PC-3 (cell line): Measurements from ENCODE around the gene FBXL13. TPM values are rescaled to one million over a fixed set of nuclear protein-coding genes. Genes with fewer than 3 reads are reported as not detected.

Experiments
- ATAC-seq: fragments of 200-7000 bp; cut with Tn5 transposase; 2 replicates; pipeline ENCODE4 v1.9.1; 2020; ENCODE audit warnings: mild to moderate bottlenecking, moderate library complexity
- BruUV-seq: library from RNA; stranded (reverse); fragments of 400-500 nt; replicated peaks from 2 replicates; lab custom pipeline; 2021; lab: Mats Ljungman, UMichigan
- CTCF ChIA-PET: fragments of 300-600 bp; sonication (Branson Sonifier 250); formaldehyde crosslinking; loops from one replicate; lab custom pipeline; 2022; ENCODE audit warnings: antibody characterized with exemption; lab: Charles Lee
- POLR2A ChIA-PET: fragments of 300-600 bp; sonication (Branson Sonifier 250); formaldehyde crosslinking; loops from one replicate; lab custom pipeline; 2022; ENCODE audit warnings: antibody characterized with exemption; ENCODE audit not compliant: unreplicated experiment; lab: Charles Lee
- DNase-seq: peaks from one replicate; pipeline ENCODE4 v3.0.0-alpha.2; 2015
- H2AFZ ChIP-seq: fragments of 300-600 bp; sonication (generic); 2 replicates; pipeline ENCODE4 v1.6.0; 2016; ENCODE audit warnings: antibody characterized with exemption, low read length
- H3F3A ChIP-seq: fragments of 300-600 bp; sonication (generic); one replicate; pipeline ENCODE4 v1.6.0; 2017; ENCODE audit warnings: antibody characterized with exemption, low read length, control low read depth, mild to moderate bottlenecking; ENCODE audit not compliant: unreplicated experiment
- H3K27ac ChIP-seq: fragments of 300-600 bp; sonication (generic); 2 replicates; pipeline ENCODE4 v1.5.1; 2016; ENCODE audit warnings: mild to moderate bottlenecking, low read length
- H3K27me3 ChIP-seq: fragments of 300-600 bp; sonication (generic); 2 replicates; pipeline ENCODE4 v1.6.1; 2016; ENCODE audit warnings: low read length, mixed read lengths
- H3K36me3 ChIP-seq: fragments of 300-600 bp; sonication (generic); 2 replicates; pipeline ENCODE4 v1.6.1; 2016; ENCODE audit warnings: low read depth, mixed run types, low read length, mixed read lengths
- H3K4me1 ChIP-seq: fragments of 300-600 bp; sonication (generic); 2 replicates; pipeline ENCODE4 v1.5.1; 2016; ENCODE audit warnings: low read length; ENCODE audit not compliant: insufficient read depth
- H3K4me2 ChIP-seq: fragments of 300-600 bp; sonication (generic); 2 replicates; pipeline ENCODE4 v1.6.0; 2016; ENCODE audit warnings: low read length
- H3K4me3 ChIP-seq: fragments of 300-600 bp; sonication (generic); 2 replicates; pipeline ENCODE4 v1.5.1; 2016; ENCODE audit warnings: mild to moderate bottlenecking, low read length, mixed read lengths
- H3K79me2 ChIP-seq: fragments of 300-600 bp; sonication (generic); 2 replicates; pipeline ENCODE4 v1.6.1; 2017; ENCODE audit warnings: low read length, mixed read lengths
- H3K9ac ChIP-seq: fragments of 300-600 bp; sonication (generic); 2 replicates; pipeline ENCODE4 v1.6.0; 2016; ENCODE audit warnings: mild to moderate bottlenecking, low read length
- H3K9me2 ChIP-seq: fragments of 300-600 bp; sonication (generic); replicated peaks from 2 replicates; pipeline ENCODE4 v1.6.1; 2016; ENCODE audit warnings: mixed run types, low read length, mixed read lengths
- H3K9me3 ChIP-seq: fragments of 300-600 bp; sonication (generic); 2 replicates; pipeline ENCODE4 v1.6.1; 2016; ENCODE audit warnings: low read length, mixed read lengths
- H4K20me1 ChIP-seq: fragments of 300-600 bp; sonication (generic); 2 replicates; pipeline ENCODE4 v1.6.1; 2016; ENCODE audit warnings: low read length, mixed read lengths
- EZH2 ChIP-seq: fragments of 300-600 bp; sonication (generic); IDR thresholded peaks from one replicate; pipeline ENCODE4 v1.6.1; 2017; ENCODE audit warnings: antibody characterized with exemption, mild to moderate bottlenecking, low read length; ENCODE audit not compliant: unreplicated experiment
- EZH2phosphoT487 ChIP-seq: fragments of 300-600 bp; sonication (generic); IDR thresholded peaks from 2 replicates; pipeline ENCODE4 v1.6.1; 2018; ENCODE audit warnings: mild to moderate bottlenecking, antibody characterized with exemption, low read length, borderline replicate concordance
- intact Hi-C: fragments of 100-400 bp; cut with micrococcal nuclease; formaldehyde crosslinking; loops from 2 replicates; pipeline ENCODE4 v1.9.0; 2023
- total RNA-seq: library from RNA; depleted of rRNA; stranded (reverse); fragments of >200 nt; gene quantifications from 2 replicates; pipeline ENCODE4 v1.2.3, GENCODE V29; 2014
- TF ChIP-seq, protein P1 (sequence below): fragments of 300-600 bp; sonication (generic); conservative IDR thresholded peaks from 2 replicates; pipeline ENCODE4 v1.5.1; 2017; ENCODE audit warnings: antibody characterized with exemption, low read depth, mild to moderate bottlenecking, low read length

FBXL13 gene
- total RNA-seq, 1 experiment from 2014 or later, result 1.1 TPM

DNA sequence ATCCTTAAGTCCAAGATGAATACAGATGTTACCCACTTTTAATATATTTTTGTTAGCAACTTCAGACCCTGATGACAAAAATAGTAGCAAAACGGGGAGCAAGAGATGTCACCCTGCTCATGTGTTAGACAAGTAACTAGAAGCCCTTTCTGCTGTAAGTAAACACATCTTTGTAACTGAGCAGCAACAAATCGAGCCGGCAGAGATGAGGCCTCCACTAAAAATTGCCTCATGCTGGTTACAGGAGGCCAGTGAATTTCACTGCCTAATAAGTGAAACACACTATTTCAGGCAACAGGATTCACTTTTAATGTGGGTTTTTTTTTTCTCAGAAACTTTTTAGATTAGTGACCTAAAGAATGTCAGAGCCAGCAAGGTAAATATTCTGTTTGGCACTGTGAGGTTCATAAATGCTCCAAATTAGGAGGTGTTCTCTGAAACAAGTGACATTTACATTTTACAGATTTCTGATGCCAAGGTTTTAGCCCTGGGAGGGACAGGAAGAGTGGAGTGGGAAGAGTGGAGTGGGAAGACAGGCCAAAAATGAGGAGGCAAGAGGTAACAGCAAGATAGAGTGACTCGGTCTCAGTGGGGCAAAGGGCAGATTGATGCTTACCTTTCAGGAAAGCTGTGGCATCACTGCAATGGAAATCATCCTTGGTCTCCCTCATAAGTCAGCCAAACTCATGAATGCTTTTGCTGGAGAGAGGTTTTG lies 215.4 kb downstream of the FBXL13 start:
- peak; percentile 42 for ATAC-seq
- H3K27ac ChIP-seq, result no peak overlapping the region
- TF ChIP-seq, protein P1, sequence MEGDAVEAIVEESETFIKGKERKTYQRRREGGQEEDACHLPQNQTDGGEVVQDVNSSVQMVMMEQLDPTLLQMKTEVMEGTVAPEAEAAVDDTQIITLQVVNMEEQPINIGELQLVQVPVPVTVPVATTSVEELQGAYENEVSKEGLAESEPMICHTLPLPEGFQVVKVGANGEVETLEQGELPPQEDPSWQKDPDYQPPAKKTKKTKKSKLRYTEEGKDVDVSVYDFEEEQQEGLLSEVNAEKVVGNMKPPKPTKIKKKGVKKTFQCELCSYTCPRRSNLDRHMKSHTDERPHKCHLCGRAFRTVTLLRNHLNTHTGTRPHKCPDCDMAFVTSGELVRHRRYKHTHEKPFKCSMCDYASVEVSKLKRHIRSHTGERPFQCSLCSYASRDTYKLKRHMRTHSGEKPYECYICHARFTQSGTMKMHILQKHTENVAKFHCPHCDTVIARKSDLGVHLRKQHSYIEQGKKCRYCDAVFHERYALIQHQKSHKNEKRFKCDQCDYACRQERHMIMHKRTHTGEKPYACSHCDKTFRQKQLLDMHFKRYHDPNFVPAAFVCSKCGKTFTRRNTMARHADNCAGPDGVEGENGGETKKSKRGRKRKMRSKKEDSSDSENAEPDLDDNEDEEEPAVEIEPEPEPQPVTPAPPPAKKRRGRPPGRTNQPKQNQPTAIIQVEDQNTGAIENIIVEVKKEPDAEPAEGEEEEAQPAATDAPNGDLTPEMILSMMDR, result no peak
- TF ChIP-seq EZH2phosphoT487 (no peak), EZH2 (no peak)
- no peaks in the 10 kb centered on the region for H3K9me3 ChIP-seq
- H3F3A ChIP-seq, result no peaks in the 10 kb centered on the region
- no peaks in the 10 kb centered on the region for H3K9me2 ChIP-seq
- H2AFZ ChIP-seq, result no peak overlapping the region
- POLR2A ChIA-PET, result no interaction called here
- H3K4me2 ChIP-seq, result no peak overlapping the region
- H3K79me2 ChIP-seq, result no peaks in the 10 kb centered on the region
- CTCF ChIA-PET, result no interaction called here
- no peaks in the 10 kb centered on the region for H3K27me3 ChIP-seq
- BruUV-seq, result no TSS peak
- H3K4me3 ChIP-seq, result no peak overlapping the region
- intact Hi-C loops, result no loop called here
- DNase-seq, result no peak
- no peaks in the 10 kb centered on the region for H4K20me1 ChIP-seq
- H3K36me3 ChIP-seq, result no peaks in the 10 kb centered on the region
- no peak overlapping the region for H3K9ac ChIP-seq
- peaks cover 23% of the 10 kb centered on the region for H3K4me1 ChIP-seq

DNA sequence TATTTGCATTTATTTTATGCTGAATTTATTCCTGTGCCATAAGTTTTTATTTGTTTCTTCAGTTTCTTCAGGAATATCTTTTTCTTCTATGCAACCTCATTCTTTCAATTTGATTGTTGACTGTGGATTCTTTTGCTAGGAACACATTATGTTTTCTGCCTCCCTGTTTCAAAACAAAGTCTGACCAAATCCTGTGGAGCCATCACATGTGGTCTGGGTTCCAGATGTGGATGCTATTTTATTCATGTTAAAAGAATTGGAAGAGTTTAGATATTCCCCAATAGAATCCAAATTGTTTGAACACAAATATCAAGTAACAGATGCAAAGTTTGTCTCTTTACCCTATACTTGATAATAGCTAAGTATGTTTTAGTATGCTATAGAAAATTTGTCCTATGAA lies 218.6 kb downstream of the FBXL13 start:
- no peaks in the 10 kb centered on the region for H3K36me3 ChIP-seq
- peaks cover 18% of the 10 kb centered on the region for H3K4me1 ChIP-seq
- H4K20me1 ChIP-seq, result no peaks in the 10 kb centered on the region
- no peaks in the 10 kb centered on the region for H3K9me2 ChIP-seq
- intact Hi-C loops, result no loop called here
- no peaks in the 10 kb centered on the region for H3K79me2 ChIP-seq
- no TSS peak for BruUV-seq
- no peaks in the 10 kb centered on the region for H3F3A ChIP-seq
- no peak overlapping the region for H3K4me3 ChIP-seq
- H3K27me3 ChIP-seq, result no peaks in the 10 kb centered on the region
- H3K4me2 ChIP-seq, result no peak overlapping the region
- H2AFZ ChIP-seq, result no peak overlapping the region
- ATAC-seq (no peak), DNase-seq (no peak)
- no peaks in the 10 kb centered on the region for H3K9me3 ChIP-seq
- no peak for TF ChIP-seq EZH2
- TF ChIP-seq, protein P1, result no peak
- no peak for TF ChIP-seq EZH2phosphoT487
- CTCF ChIA-PET, result no interaction called here
- no peak overlapping the region for H3K27ac ChIP-seq
- H3K9ac ChIP-seq, result no peak overlapping the region
- POLR2A ChIA-PET, result no interaction called here

DNA sequence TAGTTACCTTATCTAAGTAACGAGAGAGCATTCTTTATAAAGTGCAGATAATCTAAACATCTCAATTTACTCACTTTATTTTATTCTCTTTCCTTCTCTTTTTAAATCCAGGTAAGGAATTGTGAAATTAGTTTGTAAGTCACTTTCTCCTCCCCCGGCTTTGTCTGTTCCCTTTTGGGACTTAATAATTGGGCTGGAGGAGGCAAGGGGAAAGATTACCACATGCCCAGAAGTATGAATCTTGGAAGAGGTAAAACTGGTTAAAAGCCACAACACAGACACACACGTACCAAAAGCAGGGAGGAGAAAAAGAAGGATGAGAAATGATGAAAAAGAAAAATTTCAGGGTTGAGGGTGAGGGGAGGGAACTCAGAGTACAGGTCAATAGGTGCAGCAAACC lies 225.1 kb downstream of the FBXL13 start:
- no peaks in the 10 kb centered on the region for H3K9me3 ChIP-seq
- no peak overlapping the region for H2AFZ ChIP-seq
- no peak overlapping the region for H3K4me3 ChIP-seq
- no peak overlapping the region for H3K27ac ChIP-seq
- ATAC-seq (no peak), DNase-seq (no peak)
- no peaks in the 10 kb centered on the region for H3F3A ChIP-seq
- POLR2A ChIA-PET, result no interaction called here
- H4K20me1 ChIP-seq, result no peaks in the 10 kb centered on the region
- BruUV-seq, result no TSS peak
- no peak overlapping the region for H3K9ac ChIP-seq
- H3K4me1 ChIP-seq, result no peaks in the 10 kb centered on the region
- H3K36me3 ChIP-seq, result no peaks in the 10 kb centered on the region
- intact Hi-C loops, result no loop called here
- H3K79me2 ChIP-seq, result no peaks in the 10 kb centered on the region
- CTCF ChIA-PET, result no interaction called here
- no peaks in the 10 kb centered on the region for H3K9me2 ChIP-seq
- no peaks in the 10 kb centered on the region for H3K27me3 ChIP-seq
- TF ChIP-seq, protein P1, result no peak
- TF ChIP-seq EZH2phosphoT487 (no peak), EZH2 (no peak)
- H3K4me2 ChIP-seq, result no peak overlapping the region
